B cell (primary cell): Measurements from ENCODE around the gene GPR22.

Source experiments
- EZH2 ChIP-seq: IDR thresholded peaks from 2 replicates; pipeline ENCODE4 v1.6.1; 2012; ENCODE audit warnings: borderline replicate concordance, low read depth, mild to moderate bottlenecking, moderate library complexity, low read length; ENCODE audit not compliant: insufficient read depth, poor library complexity, severe bottlenecking
- TF ChIP-seq, protein P1 (sequence below): fragments of 200-600 bp; IDR thresholded peaks from one replicate; pipeline ENCODE4 v1.8.0; 2022; ENCODE audit warnings: antibody characterized with exemption, mild to moderate bottlenecking

GRCh38 chr7:107492875-107493274, 23.0 kb downstream of the GPR22 start:
- TF ChIP-seq, protein P1, sequence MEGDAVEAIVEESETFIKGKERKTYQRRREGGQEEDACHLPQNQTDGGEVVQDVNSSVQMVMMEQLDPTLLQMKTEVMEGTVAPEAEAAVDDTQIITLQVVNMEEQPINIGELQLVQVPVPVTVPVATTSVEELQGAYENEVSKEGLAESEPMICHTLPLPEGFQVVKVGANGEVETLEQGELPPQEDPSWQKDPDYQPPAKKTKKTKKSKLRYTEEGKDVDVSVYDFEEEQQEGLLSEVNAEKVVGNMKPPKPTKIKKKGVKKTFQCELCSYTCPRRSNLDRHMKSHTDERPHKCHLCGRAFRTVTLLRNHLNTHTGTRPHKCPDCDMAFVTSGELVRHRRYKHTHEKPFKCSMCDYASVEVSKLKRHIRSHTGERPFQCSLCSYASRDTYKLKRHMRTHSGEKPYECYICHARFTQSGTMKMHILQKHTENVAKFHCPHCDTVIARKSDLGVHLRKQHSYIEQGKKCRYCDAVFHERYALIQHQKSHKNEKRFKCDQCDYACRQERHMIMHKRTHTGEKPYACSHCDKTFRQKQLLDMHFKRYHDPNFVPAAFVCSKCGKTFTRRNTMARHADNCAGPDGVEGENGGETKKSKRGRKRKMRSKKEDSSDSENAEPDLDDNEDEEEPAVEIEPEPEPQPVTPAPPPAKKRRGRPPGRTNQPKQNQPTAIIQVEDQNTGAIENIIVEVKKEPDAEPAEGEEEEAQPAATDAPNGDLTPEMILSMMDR: no peak
- TF ChIP-seq EZH2: no peak
